C4-2B (cell line): Measurements from ENCODE around the gene OLA1.

Experiments
- CTCF ChIP-seq: fragments of 450-650 bp; conservative IDR thresholded peaks from 2 replicates; pipeline ENCODE4 v1.5.1; 2017; ENCODE audit warnings: mild to moderate bottlenecking
- ZFX ChIP-seq: fragments of 450-650 bp; IDR thresholded peaks from 2 replicates; pipeline ENCODE4 v1.6.1; 2017

- TF ChIP-seq CTCF (no peak), ZFX (no peak)
Observed at GRCh38 chr2:174210862-174211261, 37.5 kb downstream of the OLA1 start.
